ENCODE results near the gene TBX20.
"Not testable (repeated sequence)": the region's sequence is repeated elsewhere in the genome, so short reads cannot be mapped to it uniquely, and the experiment has no call there.

Gene TBX20

GRCh38 chr7:35215063-35215462 lies 38.8 kb downstream of the TBX20 start:
- not testable (repeated sequence) for DNase-seq

GRCh38 chr7:35206924-35207323 lies 47.0 kb downstream of the TBX20 start:
- DNase-seq = not testable (repeated sequence)

- DNase-seq = not testable (repeated sequence)
These were observed 49.0 kb downstream of the TBX20 start for GRCh38 chr7:35204850-35205249.

DNA sequence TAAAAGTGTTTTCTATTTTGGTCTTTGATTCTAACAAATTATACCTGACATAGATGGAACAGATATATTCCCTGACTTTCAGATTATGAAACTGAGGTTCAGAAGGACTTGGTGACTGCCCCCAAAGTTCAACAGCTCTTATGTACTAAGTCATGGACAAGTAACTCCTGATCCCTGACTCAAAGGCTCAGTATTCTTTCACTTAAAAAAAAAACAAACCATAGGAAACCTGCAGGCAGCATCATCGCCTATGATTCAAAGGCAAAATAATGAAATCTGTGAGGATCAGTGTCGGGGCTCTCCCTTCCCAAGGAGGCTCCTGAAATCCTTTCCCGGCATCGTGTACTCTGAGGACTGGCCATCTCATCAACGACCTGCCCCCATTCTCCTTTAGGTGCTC lies 49.9 kb downstream of the TBX20 start:
- not testable (repeated sequence) for DNase-seq

DNA sequence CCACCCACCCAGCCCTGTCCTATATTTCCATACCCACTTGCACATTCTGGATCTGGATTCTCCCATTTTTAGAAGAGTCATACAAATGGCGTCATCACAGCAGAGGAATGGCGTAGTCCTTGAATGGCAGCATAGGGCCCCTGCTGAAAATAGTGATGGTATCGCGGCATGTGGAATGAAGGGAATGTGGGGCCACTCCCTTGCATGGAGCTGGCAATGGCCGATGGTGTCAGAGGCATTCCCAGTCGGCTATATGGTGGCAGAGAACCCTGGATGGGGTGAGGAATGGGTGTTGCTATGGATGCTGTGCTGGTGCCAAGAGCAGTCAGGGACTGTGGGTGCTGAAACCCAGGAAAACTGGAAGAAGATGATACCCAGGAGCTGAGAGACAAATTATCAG lies 51.5 kb downstream of the TBX20 start:
- not testable (repeated sequence) for DNase-seq

- DNase-seq = peak; percentile 50
These were observed 53.7 kb downstream of the TBX20 start for GRCh38 chr7:35200170-35200569.

- not testable (repeated sequence) for DNase-seq
These were observed 55.3 kb downstream of the TBX20 start for GRCh38 chr7:35198370-35199140.

DNA sequence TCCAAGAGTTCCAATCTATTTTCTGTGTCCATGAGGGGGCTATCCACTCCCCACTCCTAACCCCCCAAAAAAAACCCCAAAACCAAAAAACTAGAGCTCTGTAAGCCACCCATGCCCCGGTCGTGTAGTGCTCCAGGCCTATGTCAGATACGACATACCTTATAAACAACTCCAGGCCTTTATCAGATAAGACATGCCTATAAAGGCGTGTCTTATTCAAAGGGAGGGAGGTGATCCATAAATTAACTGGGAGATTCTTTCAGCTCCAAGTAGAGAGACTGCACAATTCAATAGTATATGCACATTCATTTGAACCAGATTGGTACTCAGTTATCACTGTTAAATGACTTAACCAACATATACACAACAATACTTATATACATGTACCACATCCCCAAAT lies 62.3 kb downstream of the TBX20 start:
- not testable (repeated sequence) for DNase-seq

DNA sequence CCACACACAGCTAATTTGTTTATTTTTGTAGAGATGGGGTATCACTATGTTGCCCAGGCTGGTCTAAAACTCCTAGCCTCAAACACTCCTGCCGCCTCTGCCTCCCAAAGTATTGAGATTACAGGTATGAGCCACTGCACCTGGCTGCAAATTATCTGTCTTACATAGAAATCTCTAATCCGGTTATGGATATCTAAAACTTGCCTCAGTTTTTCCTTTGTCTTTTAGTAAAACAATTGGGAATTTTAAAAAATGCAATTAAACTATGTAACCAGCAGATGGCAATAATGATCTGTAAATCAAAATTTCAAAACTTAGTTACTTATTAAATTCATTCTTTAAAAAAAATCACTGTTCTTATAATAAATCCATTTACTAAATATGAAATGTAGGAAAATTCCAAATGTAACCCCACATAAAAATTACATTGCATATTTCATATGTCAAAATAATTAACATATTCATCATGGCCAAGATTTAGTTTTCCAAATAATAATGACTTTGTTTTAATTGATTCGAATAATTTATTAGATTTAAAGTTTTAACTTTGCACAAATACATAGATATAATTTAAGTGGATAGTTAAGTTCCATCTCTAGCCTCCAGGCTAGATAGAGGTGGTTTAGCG lies 63.6 kb downstream of the TBX20 start:
- DNase-seq = not testable (repeated sequence)

DNA sequence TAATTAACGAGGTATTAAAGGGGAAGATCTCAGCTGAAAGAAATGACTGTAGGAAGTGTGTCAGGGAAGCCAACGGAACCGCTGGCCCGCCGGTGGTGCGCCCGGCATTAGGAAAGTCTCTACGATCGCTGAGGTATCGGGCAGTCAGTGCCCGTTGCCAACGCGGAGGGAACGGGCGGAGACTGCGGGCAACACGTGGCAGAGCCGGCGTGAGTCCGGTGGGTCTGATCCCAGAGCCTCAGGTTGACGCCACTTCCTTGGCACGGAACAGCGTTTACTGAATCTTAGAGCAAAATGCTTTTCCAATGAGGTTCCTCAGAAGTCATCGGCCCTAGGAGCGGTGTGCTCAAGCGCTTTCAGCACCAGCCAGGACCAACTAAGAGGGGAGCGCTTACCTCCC lies 67.1 kb downstream of the TBX20 start:
- DNase-seq = not testable (repeated sequence)

- peak; percentile 56 for DNase-seq
These were observed 67.8 kb downstream of the TBX20 start for GRCh38 chr7:35185908-35186731.

GRCh38 chr7:35185578-35185907 lies 68.4 kb downstream of the TBX20 start:
- DNase-seq = not testable (repeated sequence)

- DNase-seq = not testable (repeated sequence)
These were observed 68.9 kb downstream of the TBX20 start for GRCh38 chr7:35184961-35185360.

- DNase-seq = not testable (repeated sequence)
These were observed 69.9 kb downstream of the TBX20 start for GRCh38 chr7:35183873-35184503.

DNA sequence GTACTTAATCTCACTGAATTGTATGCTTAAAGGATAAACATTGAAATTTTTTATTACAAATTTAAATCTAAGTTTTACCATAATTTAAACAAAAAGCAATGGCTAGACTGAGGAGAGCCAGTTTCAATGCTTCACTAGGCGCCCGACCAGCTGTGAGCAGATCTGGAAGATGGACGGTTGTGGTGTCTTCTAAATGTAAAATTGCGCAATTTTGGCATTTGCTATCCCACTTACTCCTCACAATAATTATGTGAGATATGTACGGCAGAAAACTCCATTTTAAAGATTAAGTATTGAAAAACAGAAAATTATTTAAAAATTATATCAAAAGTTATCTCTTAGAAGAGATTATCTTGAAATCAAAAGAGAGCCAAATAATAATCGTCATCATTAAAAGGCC lies 73.2 kb downstream of the TBX20 start:
- DNase-seq = not testable (repeated sequence)

DNA sequence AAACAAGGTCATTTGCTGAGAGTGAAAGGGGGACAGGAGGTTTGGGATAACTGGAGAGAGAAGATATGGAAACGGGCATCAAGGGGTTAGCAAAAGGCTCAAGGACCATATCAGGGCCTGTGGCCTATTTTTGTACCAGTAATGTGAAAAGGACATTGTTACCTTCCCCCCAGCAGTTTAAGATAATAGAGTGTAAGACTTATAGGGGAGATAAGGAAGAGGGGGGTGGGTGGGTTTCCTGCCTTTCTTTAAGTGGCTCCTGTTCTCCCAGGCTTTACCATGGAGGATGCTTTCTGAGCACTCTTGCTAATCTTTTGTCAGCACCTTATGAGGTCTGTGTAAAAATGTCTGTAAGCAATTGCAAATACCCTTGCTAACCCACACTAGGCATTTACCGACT lies 80.7 kb downstream of the TBX20 start:
- not testable (repeated sequence) for DNase-seq

DNA sequence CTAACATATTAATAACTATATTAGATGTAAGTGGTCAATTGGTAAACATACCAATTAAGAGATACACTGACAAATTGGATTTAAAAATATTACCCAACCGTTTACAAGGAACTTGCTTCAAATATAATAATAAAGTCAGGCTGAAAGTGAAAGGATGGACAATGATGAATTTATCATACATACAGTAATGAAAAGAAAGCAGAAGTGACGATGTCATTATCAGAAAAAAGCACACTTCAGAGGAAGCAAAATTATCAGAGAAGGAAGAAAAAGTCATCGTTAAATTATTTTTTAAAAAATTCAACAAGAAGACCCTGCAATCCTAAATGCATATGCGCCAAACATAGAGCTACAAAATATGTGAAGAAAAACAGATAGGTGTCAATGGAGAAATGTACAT lies 81.8 kb downstream of the TBX20 start:
- not testable (repeated sequence) for DNase-seq

- DNase-seq = not testable (repeated sequence)
These were observed 86.2 kb downstream of the TBX20 start for GRCh38 chr7:35167658-35168057.

- DNase-seq = not testable (repeated sequence)
These were observed 86.7 kb downstream of the TBX20 start for GRCh38 chr7:35167158-35167557.

DNA sequence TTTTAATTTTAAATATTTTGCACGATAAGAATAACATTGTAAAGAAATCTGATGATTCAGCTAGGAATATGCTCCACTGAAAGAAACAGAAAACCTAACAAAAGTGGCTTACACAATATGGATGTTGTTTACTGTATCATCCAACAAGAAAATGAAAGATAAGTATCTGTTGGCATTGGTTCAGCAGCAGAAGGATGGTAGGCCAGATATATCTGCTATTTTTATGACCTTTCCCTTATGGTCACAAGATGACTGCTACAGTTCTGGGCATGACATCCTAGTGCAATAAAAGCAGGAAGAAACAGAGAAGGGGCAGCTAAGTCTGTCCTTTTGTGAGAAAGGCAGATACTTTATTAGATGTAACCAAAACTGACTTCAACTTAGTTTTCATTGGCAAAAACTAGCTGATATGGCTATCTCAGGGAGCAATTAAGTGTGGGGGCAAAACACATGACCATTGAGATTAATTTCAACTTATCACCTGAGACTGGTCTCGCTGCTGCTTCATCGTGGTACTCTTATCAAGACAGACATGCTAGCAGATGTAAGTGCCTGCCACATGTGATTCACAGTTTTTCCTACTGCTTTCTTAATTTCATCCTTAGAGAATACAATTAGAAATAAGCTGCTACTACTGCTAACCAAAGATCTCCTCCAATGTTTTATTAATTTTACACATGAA lies 92.7 kb downstream of the TBX20 start:
- peak; percentile 14 for DNase-seq

All from NCI-H1105 (cell line).